NCI-H446 (cell line): ENCODE measurements around the gene INTS4.
"Not testable (repeated sequence)": the region's sequence is repeated elsewhere in the genome, so short reads cannot be mapped to it uniquely, and the experiment has no call there.

Experiments
- DNase-seq, 2 experiments: peaks; one replicate each; lab custom pipeline; 2025; lab: John Stamatoyannopoulos, UW

The INTS4 gene

DNA sequence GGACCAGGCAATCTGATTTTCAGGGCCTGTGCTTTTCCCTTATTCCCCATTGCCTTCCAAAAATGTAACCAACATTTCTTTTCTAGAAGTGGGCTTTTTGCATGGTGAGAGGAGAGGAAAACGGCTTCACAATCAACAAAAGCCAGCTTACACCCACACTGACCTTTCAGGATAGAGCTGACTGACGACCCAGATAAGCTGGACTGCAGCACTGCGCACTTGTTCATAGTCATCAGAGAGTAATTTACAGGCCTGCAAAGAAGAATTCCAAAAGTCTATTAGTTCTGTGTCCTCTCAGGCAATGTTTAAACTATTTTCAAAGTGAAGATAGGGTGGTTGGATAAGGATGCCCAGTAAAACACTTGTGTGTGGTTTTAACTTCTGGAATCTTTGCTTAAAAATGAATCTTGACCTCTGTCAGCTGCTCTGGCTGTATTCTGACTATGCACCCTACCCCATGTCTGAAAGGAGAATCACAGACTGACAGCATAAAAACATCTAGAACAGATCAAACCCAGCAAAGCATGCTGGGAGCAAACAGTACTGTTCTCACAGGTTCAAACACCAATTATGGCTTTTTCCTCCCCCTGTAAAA, 35.8 kb downstream of the INTS4 start:
- DNase-seq, result not testable (repeated sequence)

DNA sequence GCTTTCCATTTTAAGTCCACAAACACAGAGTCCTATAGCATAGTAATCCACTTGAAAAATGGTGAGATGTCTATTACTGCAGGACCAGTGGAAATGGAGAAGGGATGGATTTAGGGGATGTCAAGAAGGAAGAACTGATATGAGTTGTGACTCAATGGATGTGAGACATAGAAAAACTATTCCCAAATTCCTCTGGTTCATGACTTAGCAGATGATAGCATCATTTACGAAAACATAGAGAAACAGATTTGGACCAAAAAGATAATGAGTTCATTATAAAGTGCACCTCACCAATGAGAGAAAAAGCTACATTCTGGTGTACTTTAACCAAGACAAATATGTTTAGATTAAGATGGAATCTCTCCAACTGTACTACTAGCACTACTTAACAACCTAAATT, 51.2 kb downstream of the INTS4 start:
- not testable (repeated sequence) for DNase-seq

DNA sequence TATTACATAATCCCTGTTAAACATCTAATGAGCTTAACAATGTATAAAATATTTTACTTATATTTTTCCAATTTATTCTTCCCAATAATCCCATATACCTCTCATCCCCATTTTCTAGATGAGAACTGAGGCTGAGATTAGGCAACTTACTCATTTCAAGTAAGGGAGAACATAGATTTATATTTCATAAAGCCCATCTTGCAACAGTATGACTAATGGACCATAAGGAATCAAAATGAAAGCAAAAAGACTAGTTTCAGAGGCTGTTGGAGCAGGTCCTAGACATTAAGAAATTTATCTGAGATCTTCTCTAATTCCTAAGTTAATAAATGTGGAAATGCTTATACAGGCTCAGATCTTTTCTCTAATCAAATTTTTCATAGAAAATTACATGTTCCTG, 52.0 kb downstream of the INTS4 start:
- DNase-seq, result not testable (repeated sequence)

DNA sequence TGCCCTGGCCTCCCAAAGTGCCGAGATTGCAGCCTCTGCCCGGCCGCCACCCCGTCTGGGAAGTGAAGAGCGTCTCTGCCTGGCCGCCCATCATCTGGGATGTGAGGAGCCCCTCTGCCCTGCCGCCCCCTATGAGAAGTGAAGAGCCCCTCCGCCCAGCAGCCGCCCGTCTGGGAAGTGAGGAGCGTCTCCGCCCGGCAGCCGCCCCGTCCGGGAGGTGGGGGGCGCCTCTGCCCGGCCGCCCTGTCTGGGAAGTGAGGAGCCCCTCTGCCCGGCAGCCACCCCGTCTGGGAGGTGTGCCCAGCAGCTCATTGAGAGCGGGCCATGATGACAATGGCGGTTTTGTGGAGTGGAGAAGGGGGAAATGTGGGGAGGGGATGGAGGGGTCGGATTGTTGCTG, 60.9 kb downstream of the INTS4 start:
- not testable (repeated sequence) for DNase-seq

DNA sequence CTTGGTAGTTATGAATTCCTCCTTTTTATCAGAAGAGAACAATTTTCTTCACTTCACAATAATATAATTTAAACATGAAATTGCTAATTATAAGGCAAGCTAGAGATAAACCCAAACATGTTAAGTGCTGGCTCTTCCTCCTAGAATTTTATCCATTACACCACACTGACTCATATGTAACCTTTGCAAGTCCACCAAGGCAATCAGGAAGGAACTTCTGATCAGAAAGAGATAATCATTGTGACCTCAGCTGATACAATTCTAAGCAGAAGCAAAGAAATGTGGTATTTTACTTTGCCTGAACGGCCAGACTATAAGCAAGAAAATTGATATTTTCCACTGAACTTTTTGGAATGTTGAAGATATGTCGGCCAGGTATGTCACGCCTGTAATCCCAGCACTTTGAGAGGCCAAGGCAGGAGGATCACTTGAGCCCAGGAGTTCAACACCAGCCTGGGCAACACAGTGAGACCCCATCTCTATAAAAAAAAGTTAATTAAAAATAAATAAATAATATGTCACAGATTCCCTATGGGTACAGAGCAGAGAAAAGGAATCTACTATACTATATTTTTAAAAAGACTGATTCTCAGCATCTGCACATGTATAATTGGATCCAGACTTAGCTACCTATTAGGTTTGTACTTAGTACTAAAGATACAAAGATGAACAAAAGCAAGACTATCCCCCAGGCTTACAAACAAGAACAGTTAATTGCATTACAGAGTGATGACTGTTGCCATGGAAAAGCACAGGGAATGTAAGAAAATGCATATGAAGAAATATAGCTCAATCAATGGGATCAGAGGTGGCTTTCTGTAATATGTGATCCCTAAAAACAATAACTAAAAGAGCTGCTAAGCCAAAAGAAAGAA, 63.9 kb downstream of the INTS4 start:
- DNase-seq, result not testable (repeated sequence)

DNA sequence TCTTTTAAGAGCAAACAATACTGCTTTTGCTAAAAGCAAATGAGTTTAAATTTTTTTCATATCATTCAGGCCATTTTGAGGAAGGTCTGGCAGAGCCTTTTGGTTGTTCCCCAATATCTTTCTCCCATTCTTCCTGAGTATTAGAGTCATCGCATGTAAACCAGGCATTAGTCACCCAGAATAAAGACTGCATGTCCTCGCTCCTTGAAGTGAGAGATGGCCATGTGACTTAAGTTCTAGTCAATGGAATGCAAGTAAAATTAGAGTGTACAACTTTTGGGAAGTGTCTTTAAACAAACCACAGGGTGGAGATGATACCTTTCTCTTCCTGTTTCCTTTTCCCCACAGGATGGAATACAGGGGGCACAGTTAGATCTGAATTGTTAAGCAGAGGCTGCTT, 76.8 kb downstream of the INTS4 start:
- DNase-seq, result not testable (repeated sequence)

DNA sequence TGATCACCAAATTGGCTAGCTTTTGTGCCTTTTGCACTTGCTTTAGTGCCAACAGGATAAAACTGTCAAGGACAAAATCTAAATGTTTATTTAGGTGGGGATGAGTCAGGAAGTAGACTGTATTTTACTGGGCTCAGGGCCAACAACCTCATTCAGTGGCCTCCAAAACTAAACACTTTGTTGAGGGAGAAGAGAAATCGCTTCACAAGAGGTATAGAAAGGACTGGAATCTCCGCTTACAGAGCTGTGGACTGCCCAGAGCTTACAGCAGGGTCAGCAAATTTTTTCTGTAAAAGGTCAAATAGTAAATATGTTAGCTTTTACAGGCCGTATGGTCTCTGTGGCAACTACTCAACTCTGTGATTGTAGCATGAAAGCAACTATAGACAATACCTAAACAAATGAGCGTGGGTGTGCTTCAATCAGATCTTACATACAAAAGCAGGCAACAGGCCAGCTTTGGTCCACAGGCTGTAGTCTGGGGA, 80.1 kb downstream of the INTS4 start:
- DNase-seq, result peak in 1 of 2 experiments; percentile 50

DNA sequence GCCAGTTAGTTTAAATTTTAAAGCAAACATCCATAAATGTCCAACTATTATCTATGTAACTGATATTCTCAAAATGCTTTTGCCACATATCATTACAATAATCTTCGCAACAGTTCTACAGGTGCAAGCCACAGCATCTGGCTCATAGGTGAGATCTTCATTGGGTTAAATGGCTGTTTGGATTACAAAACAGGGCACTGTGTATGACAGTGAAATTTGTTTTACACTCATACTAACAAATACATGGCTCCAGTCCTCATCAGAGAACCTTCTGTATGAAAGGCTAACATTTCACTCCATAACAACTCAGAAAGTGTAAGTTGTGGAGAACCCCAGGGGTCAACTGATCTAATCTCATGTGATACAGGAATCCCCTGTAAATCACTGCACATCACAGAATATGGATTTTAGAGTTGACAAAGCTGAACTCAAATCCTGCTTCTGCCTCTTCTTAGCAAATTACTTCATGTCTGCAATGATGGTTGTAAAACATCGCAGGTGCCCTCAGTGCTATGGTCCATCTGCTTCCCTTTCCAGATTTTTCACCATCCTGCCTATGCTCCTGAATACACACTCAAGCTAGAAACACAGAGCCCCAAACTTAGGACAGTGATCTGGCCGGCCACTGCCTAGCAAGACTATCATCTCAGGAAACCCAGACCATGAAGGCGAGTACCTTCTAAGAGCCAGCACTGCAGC, 80.7 kb downstream of the INTS4 start:
- DNase-seq, result not testable (repeated sequence)

DNA sequence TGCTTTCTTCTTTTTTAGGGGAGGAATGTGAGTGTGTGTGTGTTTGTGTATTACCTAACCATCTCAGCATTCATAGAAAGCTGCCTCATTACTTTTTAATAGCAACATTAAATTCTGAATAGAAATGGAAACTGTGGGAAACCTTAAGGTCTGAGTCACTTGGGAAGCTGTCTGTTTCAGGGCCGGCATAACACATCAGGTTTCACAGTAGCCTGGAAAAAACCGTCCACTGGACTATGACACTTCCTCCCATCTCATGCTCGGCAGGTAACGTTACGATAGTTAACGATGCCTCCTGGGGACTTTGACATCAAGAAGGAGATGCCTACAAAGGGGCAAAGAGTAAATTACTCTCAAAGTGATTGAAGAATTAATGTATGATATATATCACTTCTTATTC, 83.6 kb downstream of the INTS4 start:
- not testable (repeated sequence) for DNase-seq

DNA sequence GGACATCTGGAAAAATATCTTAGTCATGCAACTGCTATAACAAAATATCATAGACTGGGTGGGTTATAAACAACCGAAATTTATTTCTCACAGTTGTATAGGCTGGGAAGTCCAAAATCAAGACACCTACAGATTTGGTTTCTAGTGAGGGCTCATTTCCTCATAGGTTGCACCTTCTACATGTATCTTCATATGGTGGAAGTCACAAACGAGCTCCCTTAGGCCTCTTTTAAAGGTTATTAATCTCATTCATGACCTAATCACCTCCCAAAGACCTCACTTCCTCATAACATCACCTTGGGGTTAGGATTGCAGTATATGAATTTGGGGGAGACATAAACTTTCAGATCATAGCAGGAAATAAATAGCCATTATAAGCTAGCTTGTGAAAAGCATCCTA, 85.2 kb downstream of the INTS4 start:
- DNase-seq, result no peak

DNA sequence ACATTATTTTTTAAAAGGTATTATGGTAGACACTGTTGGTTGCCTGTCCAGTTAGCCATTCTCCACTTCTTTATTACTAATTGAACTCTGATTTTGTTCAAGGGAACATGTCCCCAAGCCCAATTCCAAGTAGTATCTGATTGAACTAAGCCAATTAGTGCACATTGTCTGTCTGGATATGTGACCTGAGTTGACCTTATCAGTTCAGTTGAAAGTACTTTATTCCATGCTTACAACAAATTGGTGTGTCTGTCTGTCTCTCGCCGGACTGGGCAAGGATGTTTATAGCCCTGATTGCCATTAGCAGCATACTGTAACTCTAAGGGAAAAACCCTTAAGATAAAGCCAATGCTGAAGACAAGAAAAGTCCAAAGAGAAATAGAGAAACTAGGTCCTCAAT, 85.6 kb downstream of the INTS4 start:
- no peak for DNase-seq

DNA sequence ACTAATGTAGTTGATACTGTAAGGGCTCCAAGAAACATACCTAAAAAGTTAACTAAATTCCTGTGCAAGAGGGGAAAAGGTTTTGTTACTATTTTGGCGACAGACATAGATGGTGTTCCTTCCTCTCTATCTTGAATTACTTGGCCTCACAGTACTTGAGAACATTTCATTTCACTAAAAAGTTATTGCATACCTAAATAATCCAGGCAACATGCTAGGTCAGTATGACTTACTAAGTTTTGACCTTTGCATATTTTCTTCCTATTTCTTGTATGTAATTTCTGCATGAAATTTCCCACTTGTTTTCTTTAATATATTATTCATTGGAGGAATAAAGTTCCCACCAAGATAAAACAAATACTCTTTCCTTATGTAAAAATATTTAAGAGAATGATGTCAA, 99.5 kb downstream of the INTS4 start:
- not testable (repeated sequence) for DNase-seq

DNA sequence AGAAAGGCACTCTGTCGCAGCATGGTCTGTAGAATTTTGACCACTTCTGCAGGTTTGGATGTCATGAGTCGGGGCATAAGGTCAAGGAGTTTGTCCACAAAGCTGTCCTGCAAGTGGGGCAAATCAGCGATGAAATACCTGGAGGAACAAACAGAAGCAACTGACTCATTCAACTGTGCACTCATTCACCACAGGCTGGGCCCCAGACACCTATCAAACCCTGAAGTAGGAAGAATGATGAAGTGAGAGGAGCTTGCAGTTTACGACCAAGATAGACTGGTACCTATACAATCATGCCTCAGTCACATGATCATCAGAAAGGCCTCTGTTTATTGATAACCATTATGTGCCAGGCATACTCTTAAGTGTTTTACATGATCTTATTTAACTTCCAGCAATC, 102.8 kb downstream of the INTS4 start:
- not testable (repeated sequence) for DNase-seq

DNA sequence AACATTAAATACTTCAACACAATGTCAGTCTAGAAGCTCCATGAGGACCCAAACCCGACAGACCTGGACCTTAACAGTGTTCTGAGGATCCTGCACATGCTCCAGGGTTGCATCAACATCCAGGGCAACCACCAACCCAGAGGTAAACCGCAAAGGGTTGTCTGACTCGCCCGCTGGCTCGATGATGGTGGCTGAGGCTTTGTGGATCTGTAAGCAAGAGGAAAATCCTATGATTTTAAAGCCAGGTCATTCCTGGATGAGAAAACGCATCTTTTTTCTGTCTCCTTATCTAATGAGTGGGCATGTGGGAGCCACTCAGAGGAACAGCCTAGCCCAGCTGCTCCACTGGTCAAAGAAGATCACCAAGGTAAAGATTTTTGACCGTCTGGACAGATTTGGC, 103.2 kb downstream of the INTS4 start:
- not testable (repeated sequence) for DNase-seq

DNA sequence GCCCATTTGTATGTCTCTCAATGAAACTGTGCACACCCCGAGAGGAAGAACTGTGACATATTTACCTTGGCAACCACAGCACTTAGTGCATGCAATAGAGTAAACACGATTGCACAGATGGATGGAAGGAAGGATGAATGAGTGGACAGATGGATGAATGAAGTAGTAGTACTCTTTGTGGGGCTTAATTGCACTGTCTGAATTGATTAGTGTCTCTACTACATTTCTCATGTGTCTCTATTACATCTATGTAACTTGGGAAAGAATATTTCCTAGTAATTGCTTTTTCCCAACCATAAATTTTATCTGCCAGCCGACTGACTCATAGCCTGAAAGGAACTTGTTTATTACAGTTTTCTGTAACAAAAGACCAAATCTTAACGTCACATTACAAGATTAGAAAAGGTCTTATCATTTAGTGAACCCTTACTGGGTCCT, 103.8 kb downstream of the INTS4 start:
- DNase-seq, result peak; percentile 4 to 29

DNA sequence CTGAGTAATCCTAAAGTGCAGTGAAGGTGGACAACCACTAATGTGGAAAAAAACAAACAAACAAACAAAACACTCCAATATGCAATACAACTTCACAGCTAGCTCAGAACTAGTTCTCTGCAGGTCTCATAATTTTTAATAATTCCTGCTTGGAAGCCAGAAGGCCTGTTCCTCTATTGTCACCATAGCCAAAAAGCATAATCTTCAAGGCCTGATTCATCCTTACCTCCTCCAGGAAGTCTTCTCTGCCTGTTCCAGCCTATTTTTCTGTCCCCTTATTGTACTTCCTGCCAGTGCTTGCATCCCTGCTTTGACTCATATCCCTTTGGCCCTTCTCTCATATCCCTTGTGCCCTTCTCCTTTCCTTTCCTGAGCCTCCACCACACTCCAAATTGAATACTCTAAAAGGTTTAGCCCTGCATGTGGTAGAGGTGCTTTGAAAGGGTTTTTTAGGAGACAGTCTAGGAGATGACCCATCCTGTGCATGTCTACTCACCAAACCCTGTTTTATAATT, 104.3 kb downstream of the INTS4 start:
- DNase-seq, result not testable (repeated sequence)

DNA sequence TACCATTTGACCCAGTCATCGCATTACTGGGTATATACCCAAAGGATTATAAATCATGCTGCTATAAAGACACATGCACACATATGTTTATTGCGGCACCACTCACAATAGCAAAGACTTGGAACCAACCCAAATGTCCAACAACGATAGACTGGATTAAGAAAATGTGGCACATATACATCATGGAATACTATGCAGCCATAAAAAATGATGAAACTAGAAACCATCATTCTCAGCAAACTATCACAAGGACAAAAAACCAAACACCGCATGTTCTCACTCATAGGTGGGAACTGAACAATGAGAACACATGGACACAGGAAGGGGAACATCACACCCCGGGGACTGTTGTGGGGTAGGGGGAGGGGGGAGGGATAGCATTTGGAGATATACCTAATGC, 105.4 kb downstream of the INTS4 start:
- not testable (repeated sequence) for DNase-seq

DNA sequence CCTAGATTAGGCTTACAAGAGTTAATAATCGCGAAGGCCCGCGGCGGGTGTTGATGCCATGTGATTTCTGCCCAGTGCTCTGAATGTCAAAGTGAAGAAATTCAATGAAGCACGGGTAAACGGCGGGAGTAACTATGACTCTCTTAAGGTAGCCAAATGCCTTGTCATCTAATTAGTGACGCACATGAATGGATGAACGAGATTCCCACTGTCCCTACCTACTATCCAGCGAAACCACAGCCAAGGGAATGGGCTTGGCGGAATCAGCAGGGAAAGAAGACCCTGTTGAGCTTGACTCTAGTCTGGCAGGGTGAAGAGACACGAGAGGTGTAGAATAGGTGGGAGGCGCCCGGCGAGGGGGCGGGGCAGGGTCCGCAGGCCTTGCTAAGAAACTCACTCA, 108.1 kb downstream of the INTS4 start:
- no peak for DNase-seq

DNA sequence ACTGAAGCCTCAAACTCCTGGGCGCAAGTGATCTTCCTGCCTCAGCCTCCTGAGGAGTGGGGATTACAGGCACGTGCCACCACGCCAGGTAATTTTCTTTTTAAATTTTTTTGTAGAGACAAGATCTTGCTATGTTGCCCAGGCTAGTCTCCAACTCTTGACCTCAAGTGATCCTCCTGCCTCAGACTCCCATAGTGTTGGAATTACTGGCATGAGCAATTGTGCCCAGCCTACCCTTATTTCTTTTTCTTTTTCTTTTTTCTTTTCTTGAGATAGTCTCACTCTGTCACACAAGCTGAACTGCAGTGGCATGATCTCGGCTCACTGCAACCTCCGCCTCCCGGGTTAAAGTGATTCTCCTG, 109.7 kb downstream of the INTS4 start:
- no peak for DNase-seq

DNA sequence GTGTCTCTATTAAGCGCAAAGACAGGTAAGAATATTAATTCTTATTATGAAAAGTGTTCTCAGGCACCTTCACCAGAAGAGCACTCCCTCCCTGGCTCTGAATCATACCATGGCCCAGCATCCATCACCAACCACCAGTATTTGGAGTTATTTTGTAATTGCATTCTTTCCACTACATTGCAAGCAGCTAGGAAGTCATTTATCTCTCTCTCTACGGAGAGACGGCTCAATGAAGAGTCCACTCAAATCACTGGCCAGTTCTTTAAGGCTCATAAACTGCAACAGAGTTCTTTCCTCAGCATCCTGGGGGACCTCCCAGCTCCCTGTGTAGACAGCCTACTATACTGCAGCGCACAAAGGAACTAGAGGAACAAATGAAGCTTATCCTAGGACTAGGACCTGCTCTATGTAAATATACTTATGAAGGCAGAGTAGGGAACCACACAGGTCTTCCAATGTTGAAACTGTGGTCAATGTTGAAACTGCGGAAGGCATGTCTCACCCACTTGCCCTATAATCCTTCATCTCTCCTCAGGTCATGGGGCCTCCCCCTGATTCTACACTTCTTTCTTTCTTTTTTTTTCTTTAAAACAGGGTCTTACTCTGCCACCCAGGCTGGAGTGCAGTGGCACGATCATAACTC, 110.2 kb downstream of the INTS4 start:
- no peak for DNase-seq

DNA sequence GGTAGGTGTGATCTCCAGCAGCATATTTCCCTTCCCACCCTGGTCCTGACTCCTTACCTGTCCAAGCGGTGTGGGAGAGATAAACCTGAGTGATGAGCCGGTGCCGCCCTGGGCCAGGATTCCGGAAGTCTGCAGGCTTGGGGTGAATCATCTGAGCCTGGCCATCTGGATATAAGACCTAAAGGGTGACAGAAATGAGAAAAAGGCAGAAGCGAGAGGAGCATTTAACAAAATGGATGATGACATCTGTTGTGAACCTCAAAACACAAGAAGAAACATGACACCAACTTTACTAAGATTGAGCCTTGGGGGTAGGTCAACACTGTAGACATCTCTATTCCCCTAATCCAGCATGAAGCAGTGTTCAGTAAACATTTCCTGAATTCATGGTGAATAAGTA, 110.7 kb downstream of the INTS4 start:
- DNase-seq, result no peak

DNA sequence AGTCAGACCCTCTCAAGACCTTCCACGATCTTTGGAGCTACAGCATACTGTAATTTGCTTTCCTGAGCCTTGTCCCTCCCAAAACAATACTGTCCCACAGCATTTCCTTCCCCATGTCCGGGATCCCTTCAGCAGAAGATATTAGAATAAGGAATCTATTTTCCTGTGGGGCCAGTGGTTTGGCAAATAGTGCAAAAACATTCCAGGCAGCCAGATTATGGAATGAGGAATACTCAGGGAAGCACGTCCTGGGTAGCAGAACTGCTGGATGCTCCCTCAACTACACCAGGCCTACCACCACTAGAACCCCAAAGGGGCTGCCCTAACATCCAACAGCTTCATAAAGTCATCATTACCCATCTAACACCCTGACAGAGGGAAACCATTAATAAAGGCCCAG, 112.1 kb downstream of the INTS4 start:
- no peak for DNase-seq
